Measurements from ENCODE around the gene GJA8. TPM values are rescaled to one million over a fixed set of nuclear protein-coding genes. Genes with fewer than 3 reads are reported as not detected.
"Not testable (repeated sequence)": the region's sequence is repeated elsewhere in the genome, so short reads cannot be mapped to it uniquely, and the experiment has no call there.

Gene GJA8
- total and polyA plus RNA-seq, 2 donors = not detected

DNA sequence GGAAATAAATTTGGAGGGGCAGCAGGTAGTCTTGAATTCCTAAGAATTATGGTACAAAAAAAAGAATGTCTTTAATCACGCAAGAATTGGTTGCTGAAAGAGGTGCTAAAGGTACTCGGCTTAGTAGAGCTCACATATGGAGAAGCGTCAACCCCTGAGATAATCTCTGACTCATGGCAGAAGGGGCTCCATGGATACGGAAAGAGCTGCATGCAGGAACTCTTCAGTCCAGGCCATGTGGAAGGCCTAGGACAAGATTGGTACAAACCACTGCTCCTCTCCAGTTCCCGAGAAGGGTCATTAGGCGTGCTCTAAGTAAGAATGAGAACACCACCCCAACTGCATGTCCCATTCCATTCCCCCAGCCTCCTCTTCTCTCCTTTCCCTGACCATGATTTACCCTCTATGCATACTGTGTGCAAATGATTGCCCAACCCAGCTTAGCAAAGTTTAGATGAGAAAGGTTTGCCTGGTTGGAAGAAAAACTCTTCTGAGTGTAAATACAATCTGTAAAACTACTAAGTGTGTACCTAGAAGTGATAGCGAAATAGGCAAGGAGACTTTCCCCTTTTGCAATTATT is 10.9 kb downstream of the GJA8 start:
- 97% methylated on average over 7 of the region's 7 CpGs for WGBS

DNA sequence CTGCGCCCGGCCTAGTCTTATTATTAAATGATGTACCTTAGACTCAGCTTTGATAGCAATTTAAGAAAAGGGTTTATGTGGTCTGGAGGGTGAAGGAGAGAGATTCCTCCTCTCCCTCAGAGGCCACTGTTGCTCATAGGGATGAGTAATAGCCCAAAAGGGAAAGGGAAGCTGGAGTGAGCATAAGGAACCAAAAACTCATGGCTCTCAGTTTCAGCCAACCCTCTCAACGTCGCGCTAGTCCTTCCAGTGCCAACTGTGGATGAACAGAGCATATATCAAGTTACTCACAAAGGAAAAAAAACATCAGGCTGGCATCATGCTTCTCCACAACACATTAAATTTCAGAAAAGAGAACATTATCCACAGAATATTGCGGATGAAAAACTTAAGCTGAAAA is 17.3 kb downstream of the GJA8 start:
- 92% methylated on average over 6 of the region's 6 CpGs for WGBS
- DNase-seq (ENCODE audit: low read depth in 6 of 9, low spot score in 9 of 9) = no peak
- Histone ChIP-seq H3K27me3 (ENCODE audit: control insufficient read depth in 2 of 2, insufficient read depth in 1 of 2, low read length in 1 of 2) (no peaks in the 10 kb centered on the region), H3K4me1 (ENCODE audit: control insufficient read depth in 2 of 2, insufficient read depth in 2 of 2, low read length in 2 of 2) (no peaks in the 10 kb centered on the region), H3K36me3 (ENCODE audit: control insufficient read depth in 2 of 2, insufficient read depth in 2 of 2, low read length in 1 of 2) (no peaks in the 10 kb centered on the region), H3K27ac (ENCODE audit: low read depth in 1 of 2, low read length in 1 of 2) (no peak overlapping the region), H3K9me3 (ENCODE audit: control insufficient read depth in 2 of 2, insufficient read depth in 1 of 2, low read length in 1 of 2) (no peaks in the 10 kb centered on the region), H3K4me3 (ENCODE audit: low read length in 2 of 2) (no peak overlapping the region)

More for the DNA sequence above, 10.9 kb downstream of the GJA8 start:
- DNase-seq (ENCODE audit: low read depth in 6 of 9, low spot score in 9 of 9) = no peak
- Histone ChIP-seq H3K9me3 (ENCODE audit: control insufficient read depth in 2 of 2, insufficient read depth in 1 of 2, low read length in 1 of 2) (no peaks in the 10 kb centered on the region), H3K4me1 (ENCODE audit: control insufficient read depth in 2 of 2, insufficient read depth in 2 of 2, low read length in 2 of 2) (no peaks in the 10 kb centered on the region), H3K27ac (ENCODE audit: low read depth in 1 of 2, low read length in 1 of 2) (no peak overlapping the region), H3K36me3 (ENCODE audit: control insufficient read depth in 2 of 2, insufficient read depth in 2 of 2, low read length in 1 of 2) (no peaks in the 10 kb centered on the region), H3K27me3 (ENCODE audit: control insufficient read depth in 2 of 2, insufficient read depth in 1 of 2, low read length in 1 of 2) (no peaks in the 10 kb centered on the region), H3K4me3 (ENCODE audit: low read length in 2 of 2) (no peak overlapping the region)

DNA sequence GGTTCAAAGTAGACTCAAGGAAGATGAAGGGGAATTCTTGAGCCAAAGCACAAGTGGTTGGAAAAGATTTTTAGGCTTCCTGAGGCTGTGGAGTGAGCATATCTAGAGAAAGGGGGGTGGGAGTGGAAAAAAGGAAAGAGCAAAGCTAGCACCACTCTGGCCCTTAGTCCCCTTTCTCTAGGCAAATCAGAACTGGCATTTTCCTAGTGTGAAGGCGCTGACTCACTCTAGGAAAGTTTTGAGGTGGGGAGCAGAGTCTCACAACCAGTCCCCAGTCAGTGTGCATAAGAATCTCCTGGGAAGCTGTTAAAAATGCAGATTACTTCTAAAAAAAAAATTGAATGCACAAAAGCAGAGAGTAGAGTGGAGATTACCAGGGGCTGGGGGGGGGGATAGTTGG is 22.2 kb downstream of the GJA8 start:
- H3K27me3 ChIP-seq (ENCODE audit: control insufficient read depth in 2 of 2, insufficient read depth in 1 of 2, low read length in 1 of 2) = no peaks in the 10 kb centered on the region
- H3K4me3 ChIP-seq (ENCODE audit: low read length in 2 of 2) = no peak overlapping the region
- no peak overlapping the region for H3K27ac ChIP-seq (ENCODE audit: low read depth in 1 of 2, low read length in 1 of 2)
- no peaks in the 10 kb centered on the region for H3K36me3 ChIP-seq (ENCODE audit: control insufficient read depth in 2 of 2, insufficient read depth in 2 of 2, low read length in 1 of 2)
- H3K9me3 ChIP-seq (ENCODE audit: control insufficient read depth in 2 of 2, insufficient read depth in 1 of 2, low read length in 1 of 2) = no peaks in the 10 kb centered on the region
- DNase-seq (ENCODE audit: low read depth in 6 of 9, low spot score in 9 of 9) = no peak
- no peaks in the 10 kb centered on the region for H3K4me1 ChIP-seq (ENCODE audit: control insufficient read depth in 2 of 2, insufficient read depth in 2 of 2, low read length in 2 of 2)
- 94% methylated on average over 1 of the region's 1 CpG for WGBS

DNA sequence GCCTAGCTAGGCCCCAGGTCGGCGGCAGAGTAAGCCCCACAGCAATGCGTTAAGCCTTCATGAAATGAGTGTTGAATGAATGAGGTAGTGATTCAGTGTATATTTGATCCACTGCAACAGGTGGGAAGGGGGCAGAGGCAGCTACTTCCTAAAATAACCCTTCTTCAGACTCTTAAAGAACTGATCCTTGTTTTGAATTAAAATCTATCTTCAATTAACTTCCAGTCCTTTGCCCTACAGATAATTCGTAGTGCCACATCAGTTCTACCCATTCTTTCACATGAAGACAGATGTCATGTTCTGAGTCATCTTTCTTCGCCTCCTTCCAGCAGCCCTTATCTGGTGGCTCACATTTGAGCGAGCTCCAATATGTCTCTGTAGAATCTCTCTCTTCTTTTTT is 24.6 kb downstream of the GJA8 start:
- H3K9me3 ChIP-seq (ENCODE audit: control insufficient read depth in 2 of 2, insufficient read depth in 1 of 2, low read length in 1 of 2) = not testable (repeated sequence)
- over 99% methylated on average over 4 of the region's 6 CpGs for WGBS

DNA sequence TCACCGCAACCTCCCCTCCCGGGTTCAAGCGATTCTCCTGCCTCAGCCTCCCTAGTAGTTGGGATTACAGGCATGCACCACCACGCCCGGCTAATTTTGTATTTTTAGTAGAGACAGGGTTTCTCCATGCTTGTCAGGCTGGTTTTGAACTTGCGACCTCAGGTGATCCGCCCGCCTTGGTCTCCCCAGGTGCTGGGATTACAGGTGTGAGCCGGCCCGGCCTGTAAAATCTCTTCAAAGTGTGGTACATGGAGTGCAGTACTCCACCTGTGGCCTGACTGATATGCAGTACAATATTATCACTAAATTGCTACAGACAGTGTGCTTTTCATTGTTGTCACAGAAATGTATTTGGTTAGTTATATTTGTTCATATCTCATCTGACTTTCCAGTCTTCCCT is 25.1 kb downstream of the GJA8 start:
- not testable (repeated sequence) for H3K27me3 ChIP-seq (ENCODE audit: control insufficient read depth in 2 of 2, insufficient read depth in 1 of 2, low read length in 1 of 2); H3K27ac ChIP-seq (ENCODE audit: low read depth in 1 of 2, low read length in 1 of 2); H3K4me1 ChIP-seq (ENCODE audit: control insufficient read depth in 2 of 2, insufficient read depth in 2 of 2, low read length in 2 of 2); H3K9me3 ChIP-seq (ENCODE audit: control insufficient read depth in 2 of 2, insufficient read depth in 1 of 2, low read length in 1 of 2); H3K36me3 ChIP-seq (ENCODE audit: control insufficient read depth in 2 of 2, insufficient read depth in 2 of 2, low read length in 1 of 2); DNase-seq (ENCODE audit: low read depth in 6 of 9, low spot score in 9 of 9); H3K4me3 ChIP-seq (ENCODE audit: low read length in 2 of 2)
- 100% methylated on average over 3 of the region's 10 CpGs for WGBS

More for the DNA sequence above, 24.6 kb downstream of the GJA8 start:
- H3K27me3 ChIP-seq (ENCODE audit: control insufficient read depth in 2 of 2, insufficient read depth in 1 of 2, low read length in 1 of 2); H3K4me3 ChIP-seq (ENCODE audit: low read length in 2 of 2); H3K36me3 ChIP-seq (ENCODE audit: control insufficient read depth in 2 of 2, insufficient read depth in 2 of 2, low read length in 1 of 2); DNase-seq (ENCODE audit: low read depth in 6 of 9, low spot score in 9 of 9); H3K4me1 ChIP-seq (ENCODE audit: control insufficient read depth in 2 of 2, insufficient read depth in 2 of 2, low read length in 2 of 2); H3K27ac ChIP-seq (ENCODE audit: low read depth in 1 of 2, low read length in 1 of 2): not testable (repeated sequence)

DNA sequence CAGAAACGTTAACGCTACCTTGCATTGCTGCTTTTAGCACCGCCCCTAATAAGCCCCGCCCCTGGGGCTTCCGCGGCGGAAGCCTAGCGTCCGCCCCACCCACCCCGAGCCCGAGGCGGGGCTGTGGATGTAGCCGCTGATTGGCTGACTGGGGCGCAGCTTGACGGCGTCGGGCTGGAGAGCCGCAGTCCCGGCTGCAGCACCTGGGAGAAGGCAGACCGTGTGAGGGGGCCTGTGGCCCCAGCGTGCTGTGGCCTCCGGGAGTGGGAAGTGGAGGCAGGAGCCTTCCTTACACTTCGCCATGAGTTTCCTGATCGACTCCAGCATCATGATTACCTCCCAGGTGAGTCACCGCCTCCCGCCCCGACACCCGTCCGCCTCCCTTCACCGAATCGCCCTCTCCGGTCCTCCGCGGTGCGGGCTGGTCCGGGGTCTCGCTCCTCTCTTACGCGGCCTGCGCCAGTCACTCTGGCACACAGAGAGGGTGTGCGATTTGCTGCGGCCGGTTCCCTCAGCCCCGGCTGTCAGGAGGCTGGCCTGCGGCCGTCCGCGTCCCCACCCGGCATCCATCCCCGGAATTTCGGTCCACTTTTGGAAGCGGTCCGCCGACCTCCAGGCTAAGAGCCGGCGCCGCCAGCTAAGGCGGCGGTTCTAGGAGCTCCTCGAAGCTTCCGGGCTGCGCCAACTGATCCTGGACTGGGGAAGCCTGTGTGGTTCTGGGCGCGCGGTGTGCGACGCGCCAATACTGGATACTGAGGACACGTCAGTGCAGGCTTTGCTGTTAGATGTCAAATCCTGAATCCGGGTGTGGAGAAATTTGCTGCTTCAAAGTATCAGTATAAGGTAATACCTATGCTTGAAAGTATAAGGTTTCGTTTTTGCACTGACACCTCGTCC is 25.9 kb downstream of the GJA8 start, which contains the start of gene GPR89B:
Gene GPR89B (plus strand): TSS at position 185 of the 897 bp plus-strand sequence. CDS start 117 bp downstream, at position 302.
- WGBS = under 1% methylated on average over 55 of the region's 72 CpGs
- not testable (repeated sequence) for H3K27me3 ChIP-seq (ENCODE audit: control insufficient read depth in 2 of 2, insufficient read depth in 1 of 2, low read length in 1 of 2); H3K9me3 ChIP-seq (ENCODE audit: control insufficient read depth in 2 of 2, insufficient read depth in 1 of 2, low read length in 1 of 2); H3K4me1 ChIP-seq (ENCODE audit: control insufficient read depth in 2 of 2, insufficient read depth in 2 of 2, low read length in 2 of 2); H3K36me3 ChIP-seq (ENCODE audit: control insufficient read depth in 2 of 2, insufficient read depth in 2 of 2, low read length in 1 of 2)
- H3K4me3 ChIP-seq (ENCODE audit: low read length in 2 of 2) = peak within 1 kb of the TSS; percentile 54 to 71
- H3K27ac ChIP-seq (ENCODE audit: low read depth in 1 of 2, low read length in 1 of 2) = peak within 1 kb of the TSS; percentile 46 to 81
- DNase-seq (ENCODE audit: low read depth in 6 of 9, low spot score in 9 of 9) = peak; percentile 74 to 93 (median 81)

DNA sequence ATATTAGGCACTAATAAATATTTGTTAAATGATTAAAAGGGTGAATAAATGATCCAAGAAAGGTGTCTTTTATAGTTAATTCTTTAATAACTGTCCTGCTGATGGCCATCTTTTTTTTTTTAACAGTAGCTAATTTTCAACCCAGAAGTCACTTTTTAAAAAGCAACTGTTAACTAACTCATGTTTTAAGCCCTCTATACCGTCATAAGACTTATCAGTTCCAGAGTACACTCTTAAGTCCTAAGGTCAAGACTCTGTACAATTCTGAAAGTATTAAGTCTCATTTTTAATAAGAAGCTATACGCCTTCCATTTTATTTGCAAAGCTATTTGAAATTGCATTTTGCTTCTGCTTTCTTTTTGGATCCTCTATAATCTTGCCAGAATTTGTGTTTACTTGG is 28.5 kb downstream of the GJA8 start:
- not testable (repeated sequence) for H3K4me3 ChIP-seq (ENCODE audit: low read length in 2 of 2); DNase-seq (ENCODE audit: low read depth in 6 of 9, low spot score in 9 of 9); H3K27ac ChIP-seq (ENCODE audit: low read depth in 1 of 2, low read length in 1 of 2); H3K27me3 ChIP-seq (ENCODE audit: control insufficient read depth in 2 of 2, insufficient read depth in 1 of 2, low read length in 1 of 2); H3K9me3 ChIP-seq (ENCODE audit: control insufficient read depth in 2 of 2, insufficient read depth in 1 of 2, low read length in 1 of 2); H3K36me3 ChIP-seq (ENCODE audit: control insufficient read depth in 2 of 2, insufficient read depth in 2 of 2, low read length in 1 of 2); H3K4me1 ChIP-seq (ENCODE audit: control insufficient read depth in 2 of 2, insufficient read depth in 2 of 2, low read length in 2 of 2)
- WGBS = over 99% methylated on average over 2 of the region's 2 CpGs

DNA sequence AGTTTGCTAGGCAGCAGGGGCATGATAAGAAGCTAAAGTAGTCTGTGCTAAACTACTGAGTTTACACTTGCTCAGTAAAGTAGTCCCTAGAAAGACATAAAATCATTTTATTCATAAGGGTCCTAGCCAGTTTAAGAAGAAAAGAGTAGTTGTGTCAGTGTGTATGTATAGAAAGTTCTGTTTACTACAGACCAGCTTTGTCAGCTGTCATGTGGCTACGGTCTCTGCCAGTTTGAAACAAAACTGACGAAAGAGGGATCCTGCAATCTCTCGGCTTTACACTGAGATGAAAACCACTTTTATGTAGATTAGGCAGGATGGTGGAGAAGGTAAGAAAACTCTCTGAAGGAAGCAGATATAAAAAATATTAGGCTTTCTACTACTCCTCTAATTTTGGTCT is 32.7 kb downstream of the GJA8 start:
- H3K27me3 ChIP-seq (ENCODE audit: control insufficient read depth in 2 of 2, insufficient read depth in 1 of 2, low read length in 1 of 2); H3K9me3 ChIP-seq (ENCODE audit: control insufficient read depth in 2 of 2, insufficient read depth in 1 of 2, low read length in 1 of 2); H3K36me3 ChIP-seq (ENCODE audit: control insufficient read depth in 2 of 2, insufficient read depth in 2 of 2, low read length in 1 of 2); H3K4me1 ChIP-seq (ENCODE audit: control insufficient read depth in 2 of 2, insufficient read depth in 2 of 2, low read length in 2 of 2); DNase-seq (ENCODE audit: low read depth in 6 of 9, low spot score in 9 of 9); H3K27ac ChIP-seq (ENCODE audit: low read depth in 1 of 2, low read length in 1 of 2); H3K4me3 ChIP-seq (ENCODE audit: low read length in 2 of 2): not testable (repeated sequence)
- 91% methylated on average over 3 of the region's 3 CpGs for WGBS

DNA sequence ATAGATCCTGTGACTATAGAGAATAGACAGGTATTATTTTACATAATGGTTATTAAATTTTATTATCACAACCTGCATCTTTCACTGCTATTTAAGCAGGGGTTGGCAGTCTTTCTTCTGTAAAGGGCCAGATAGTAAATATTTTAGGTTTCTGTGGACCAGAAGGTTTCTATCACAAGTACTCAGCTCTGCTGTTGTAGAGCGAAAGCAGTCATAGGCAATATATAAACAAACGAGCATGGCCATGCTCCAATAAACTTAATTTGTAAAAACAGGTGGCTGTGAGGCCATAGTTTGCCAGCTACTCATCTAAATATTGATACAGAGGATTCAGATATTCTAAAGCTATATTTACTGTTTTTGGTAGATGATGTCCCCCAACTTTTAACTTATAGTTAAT is 37.9 kb downstream of the GJA8 start:
- not testable (repeated sequence) for H3K9me3 ChIP-seq (ENCODE audit: control insufficient read depth in 2 of 2, insufficient read depth in 1 of 2, low read length in 1 of 2); H3K4me1 ChIP-seq (ENCODE audit: control insufficient read depth in 2 of 2, insufficient read depth in 2 of 2, low read length in 2 of 2); H3K27ac ChIP-seq (ENCODE audit: low read depth in 1 of 2, low read length in 1 of 2); H3K4me3 ChIP-seq (ENCODE audit: low read length in 2 of 2); H3K27me3 ChIP-seq (ENCODE audit: control insufficient read depth in 2 of 2, insufficient read depth in 1 of 2, low read length in 1 of 2); DNase-seq (ENCODE audit: low read depth in 6 of 9, low spot score in 9 of 9); H3K36me3 ChIP-seq (ENCODE audit: control insufficient read depth in 2 of 2, insufficient read depth in 2 of 2, low read length in 1 of 2)
- WGBS = 98% methylated on average over 2 of the region's 2 CpGs

Measured in thymus (tissue), 11 donors.